ENCODE results near the gene SPINT3.

DNA sequence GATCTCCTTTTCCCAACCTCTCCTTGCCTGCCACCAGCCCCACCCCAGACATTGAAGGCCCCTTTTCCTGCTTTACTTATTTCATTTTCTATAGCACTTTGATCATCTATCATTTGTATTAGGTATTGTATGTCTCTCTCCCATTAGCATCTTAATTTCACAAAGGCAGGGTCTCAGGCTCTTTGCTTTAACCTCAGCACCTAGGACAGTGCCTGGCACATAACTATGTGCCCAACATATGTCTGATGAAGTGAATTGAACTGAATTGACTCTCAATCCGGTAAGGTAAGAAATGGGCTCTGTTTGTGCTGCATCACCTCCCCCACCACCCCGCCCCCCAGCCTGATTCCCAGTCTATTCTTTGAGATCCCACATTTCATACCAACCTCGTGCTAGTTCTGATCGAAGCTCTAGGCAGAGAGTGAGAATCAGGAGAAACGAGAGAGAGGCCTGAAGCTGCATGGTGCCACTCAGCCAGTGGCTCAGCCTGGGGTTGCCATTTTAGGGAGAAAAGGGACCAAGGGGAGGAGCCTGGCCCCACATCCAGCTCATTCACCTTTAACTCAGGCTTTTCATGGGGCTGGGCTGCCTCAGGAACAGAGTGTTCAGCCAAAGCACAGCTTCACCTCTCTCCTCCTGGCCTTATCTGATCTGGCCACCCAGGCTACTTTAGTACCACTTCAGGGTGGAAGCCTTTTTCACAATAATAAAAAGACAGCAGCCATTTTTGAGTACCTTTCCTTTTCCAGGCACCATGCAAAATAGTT, at the start of gene SPINT3:
- no peak for TF ChIP-seq EP300 (IDR thresholded peaks at IDR 0.05)
- TF ChIP-seq, protein P1, sequence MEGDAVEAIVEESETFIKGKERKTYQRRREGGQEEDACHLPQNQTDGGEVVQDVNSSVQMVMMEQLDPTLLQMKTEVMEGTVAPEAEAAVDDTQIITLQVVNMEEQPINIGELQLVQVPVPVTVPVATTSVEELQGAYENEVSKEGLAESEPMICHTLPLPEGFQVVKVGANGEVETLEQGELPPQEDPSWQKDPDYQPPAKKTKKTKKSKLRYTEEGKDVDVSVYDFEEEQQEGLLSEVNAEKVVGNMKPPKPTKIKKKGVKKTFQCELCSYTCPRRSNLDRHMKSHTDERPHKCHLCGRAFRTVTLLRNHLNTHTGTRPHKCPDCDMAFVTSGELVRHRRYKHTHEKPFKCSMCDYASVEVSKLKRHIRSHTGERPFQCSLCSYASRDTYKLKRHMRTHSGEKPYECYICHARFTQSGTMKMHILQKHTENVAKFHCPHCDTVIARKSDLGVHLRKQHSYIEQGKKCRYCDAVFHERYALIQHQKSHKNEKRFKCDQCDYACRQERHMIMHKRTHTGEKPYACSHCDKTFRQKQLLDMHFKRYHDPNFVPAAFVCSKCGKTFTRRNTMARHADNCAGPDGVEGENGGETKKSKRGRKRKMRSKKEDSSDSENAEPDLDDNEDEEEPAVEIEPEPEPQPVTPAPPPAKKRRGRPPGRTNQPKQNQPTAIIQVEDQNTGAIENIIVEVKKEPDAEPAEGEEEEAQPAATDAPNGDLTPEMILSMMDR (IDR thresholded peaks at IDR 0.05), result no peak
- no peak for TF ChIP-seq POLR2A (IDR thresholded peaks at IDR 0.05)

Data from suprapubic skin (tissue), 3 donors.